GM23248 (cell line): ENCODE results near the gene KSR2.

Source experiments
- EZH2 ChIP-seq: fragments of 200-600 bp; sonication (generic); IDR thresholded peaks from 2 replicates; pipeline ENCODE4 v1.6.1; 2018; ENCODE audit warnings: antibody characterized with exemption, mild to moderate bottlenecking; ENCODE audit not compliant: insufficient read depth, poor library complexity, severe bottlenecking
- EZH2phosphoT487 ChIP-seq: fragments of 200-600 bp; sonication (generic); IDR thresholded peaks from 2 replicates; pipeline ENCODE4 v1.6.1; 2018; ENCODE audit warnings: antibody characterized with exemption, moderate library complexity, mild to moderate bottlenecking, low read depth; ENCODE audit not compliant: insufficient read depth

DNA sequence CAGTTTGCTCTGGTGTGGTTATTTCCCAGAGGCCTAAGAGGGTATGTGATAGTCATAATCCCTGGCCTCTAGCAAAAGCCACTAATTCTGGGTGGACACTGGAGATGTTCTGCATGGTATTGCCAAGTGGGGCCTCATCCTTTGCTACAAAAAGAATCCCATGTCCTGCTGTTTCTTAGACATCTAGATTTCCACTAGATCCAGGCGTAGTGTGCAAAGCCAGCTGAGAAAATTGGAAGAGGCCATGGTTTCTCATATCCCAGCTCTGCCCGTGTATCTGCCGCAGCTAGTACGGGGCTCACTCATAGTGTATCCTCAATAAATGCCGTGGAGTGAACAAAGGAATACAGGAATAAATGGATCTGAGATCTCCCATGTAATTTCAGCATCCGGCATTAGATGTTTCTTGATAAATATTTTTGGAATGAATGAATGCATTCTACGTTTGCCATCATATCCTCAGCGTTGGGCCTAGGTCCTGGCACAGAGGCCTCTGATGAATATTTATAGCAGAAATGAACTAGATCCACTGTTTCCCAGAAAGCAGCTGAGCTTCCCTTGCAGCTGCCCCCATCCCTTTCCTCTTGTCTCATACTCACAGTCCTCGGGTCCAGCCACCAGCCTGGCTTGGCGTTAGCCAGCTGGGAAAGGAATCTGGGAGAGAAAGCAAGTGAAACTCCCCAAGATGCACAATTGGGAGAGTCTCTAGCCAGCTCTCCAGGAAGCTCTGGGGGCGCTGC, 531.1 kb downstream of the KSR2 start:
- TF ChIP-seq EZH2 (no peak), EZH2phosphoT487 (no peak)
